Astrocyte of the hippocampus (primary cell): ENCODE measurements around the gene PLPPR2.
"Not testable (repeated sequence)": the region's sequence is repeated elsewhere in the genome, so short reads cannot be mapped to it uniquely, and the experiment has no call there.

ENCODE experiments used
- DNase-seq: peaks from one replicate; pipeline ENCODE4 v3.0.0; 2011; ENCODE audit warnings: low read depth, low spot score

Gene PLPPR2

DNA sequence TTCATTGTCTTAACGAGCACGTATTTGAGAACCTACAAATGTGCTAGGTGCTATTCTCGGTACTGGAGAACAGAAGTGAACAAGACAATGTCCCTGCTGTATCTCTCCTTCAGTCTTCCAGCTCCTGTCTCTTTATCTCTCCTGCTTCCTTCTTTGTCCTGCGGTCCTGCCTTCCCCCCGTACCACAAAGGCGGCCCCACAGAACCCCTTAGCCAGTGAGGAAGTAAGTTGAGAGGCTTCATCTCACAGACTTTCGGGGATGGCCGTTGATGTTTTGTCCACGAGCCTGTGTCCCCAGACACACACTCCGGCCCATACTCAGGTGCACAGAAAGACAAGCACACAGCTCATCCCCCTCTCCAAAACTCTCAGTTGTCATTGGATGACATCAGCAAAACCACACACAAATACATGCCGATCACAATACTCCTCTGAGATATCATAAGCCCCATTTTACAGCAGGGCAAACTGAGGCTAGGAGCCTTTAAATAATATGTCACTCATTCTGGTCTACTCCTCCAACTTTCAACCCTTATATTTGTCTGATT lies 18.7 kb downstream of the PLPPR2 start:
- no peak for DNase-seq

- peak; percentile 100 for DNase-seq
Observed at GRCh38 chr19:11374433-11375142, 19.4 kb downstream of the PLPPR2 start, which contains the start of gene SWSAP1. Gene SWSAP1, plus strand, starts transcription at chr19:11374666. Its CDS starts 15 bp downstream, at chr19:11374681.

DNA sequence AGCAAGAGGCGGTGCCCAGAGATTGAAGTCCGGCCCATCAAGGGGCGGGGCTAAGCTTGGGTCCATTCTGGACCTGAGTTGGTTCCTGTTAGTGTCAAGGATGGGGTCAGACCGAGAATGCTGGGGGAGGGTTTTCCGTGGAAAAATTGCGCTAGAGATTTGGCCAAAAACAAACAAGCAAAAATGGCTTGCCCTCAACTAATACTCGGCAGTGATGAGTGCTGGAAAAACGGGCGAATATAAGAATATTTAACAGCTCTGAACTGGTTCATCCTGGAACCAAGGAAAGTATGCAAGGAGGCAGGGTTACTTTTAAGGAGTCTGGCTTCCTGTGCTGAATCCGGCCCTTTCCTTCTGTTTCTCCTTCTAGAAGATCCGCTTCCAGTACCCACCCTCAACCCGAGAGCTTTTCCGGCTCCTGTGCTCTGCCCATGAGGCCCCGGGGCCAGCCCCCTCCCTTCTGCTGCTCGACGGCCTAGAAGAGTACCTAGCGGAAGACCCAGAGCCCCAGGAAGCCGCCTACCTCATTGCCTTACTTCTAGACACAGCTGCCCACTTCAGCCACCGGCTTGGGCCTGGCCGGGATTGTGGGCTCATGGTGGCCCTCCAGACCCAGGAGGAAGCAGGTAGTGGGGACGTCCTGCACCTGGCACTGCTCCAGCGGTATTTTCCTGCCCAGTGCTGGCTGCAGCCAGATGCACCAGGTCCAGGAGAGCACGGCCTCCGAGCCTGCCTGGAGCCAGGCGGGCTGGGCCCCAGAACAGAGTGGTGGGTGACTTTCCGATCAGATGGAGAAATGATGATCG lies 20.1 kb downstream of the PLPPR2 start:
- DNase-seq, result no peak

DNA sequence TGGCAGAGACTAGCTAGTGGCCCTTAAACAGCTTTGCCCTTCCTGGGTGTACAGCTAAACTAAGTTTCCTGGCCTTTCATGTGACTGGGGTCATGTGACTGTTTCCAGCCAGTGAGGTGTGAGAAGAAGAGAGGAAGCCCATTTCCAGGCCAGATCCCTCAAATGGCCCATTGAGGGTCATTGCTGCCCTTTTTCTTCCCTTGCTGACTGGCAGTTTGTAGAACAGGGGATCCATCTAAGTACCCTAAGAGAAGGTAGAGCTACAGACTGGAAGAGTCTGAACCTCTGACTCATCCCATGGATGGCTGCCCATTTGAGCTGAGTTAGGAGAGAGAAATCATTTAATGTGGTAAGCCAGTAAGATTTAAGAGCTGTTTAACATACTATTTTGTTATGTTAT lies 22.0 kb downstream of the PLPPR2 start:
- peak; percentile 90 for DNase-seq

DNA sequence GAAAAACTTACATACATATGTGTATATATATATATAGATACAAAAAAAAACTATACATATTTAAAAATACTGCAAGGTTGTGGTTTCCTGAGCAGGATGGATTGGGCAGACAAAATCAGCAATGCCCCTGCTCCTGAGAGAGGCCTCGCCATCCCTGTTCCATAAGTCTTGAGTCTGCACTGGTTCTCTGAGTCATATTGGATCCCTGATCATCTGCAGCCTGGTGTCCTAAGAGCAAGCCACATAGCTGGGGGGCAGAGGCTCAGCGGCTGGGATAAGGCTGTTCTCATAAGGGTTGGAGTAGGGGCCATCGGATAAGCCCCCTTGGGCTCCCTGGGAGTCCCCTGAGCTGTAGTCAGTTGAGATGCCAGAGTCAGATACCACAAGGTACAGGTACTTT lies 22.5 kb downstream of the PLPPR2 start:
- DNase-seq, result peak; percentile 16

DNA sequence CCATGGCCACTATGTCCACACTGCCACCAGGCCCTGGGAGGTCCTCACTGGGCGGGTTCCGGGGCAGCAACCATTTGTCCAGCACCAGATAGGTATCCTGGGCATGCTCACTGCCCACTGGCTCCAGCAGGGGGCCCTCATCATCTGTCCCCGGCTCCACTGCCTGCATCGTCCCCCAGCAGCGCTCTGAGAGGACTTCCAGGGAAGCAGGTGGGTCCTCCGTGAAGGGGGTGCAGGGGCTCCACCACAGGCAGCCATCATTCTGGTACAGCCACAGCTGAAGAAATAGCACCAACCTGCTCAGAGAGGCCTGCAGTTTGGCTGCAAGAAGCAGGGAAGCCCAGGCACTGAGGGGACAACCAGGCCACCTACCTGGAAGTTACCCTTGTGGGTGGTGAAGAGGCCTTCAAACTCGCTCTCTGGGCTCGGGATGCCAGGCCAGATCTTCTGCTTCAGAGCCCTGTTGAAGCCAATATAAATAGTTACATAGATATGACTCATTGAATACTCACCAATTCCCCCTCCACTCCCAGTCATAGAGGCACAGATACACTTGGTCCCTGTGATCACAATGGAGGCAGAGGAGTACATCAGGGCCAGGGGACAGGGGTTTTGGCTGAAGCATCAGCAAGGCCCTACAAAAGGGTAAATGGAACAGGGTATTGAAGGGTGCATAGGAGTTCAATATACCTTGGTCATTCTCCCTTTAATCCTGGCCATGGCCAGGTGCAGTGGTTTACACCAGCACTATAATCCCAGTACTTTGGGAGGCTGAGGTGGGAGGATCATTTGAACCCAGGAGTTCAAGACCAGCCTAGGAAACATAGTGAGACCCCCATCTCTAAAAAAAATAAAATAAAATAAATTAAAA lies 23.3 kb downstream of the PLPPR2 start:
- DNase-seq, result peak; percentile 60

GRCh38 chr19:11379269-11379845 lies 24.1 kb downstream of the PLPPR2 start:
- DNase-seq, result not testable (repeated sequence)

DNA sequence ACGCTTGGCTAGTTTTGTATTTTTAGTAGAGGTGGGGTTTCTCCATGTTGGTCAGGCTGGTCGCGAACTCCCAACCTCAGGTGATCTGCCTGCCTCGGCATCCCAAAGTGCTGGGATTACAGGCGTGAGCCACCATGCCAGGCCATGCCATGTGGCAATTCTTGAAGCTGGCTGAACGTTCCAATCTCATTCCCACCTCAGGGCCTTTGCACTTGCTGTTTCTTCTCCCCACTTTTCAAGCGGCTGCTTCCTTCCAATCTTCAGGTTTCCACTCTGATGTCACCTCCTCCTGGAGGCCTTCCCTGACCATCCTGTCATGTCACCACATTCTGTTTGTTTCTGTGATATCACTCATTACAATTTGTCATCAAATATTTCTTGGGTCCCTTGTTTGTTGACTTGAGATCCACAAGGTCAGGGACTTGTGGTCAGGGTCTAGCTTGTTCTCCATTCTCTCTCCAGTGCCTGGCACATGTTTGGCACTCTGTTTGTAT lies 24.7 kb downstream of the PLPPR2 start:
- DNase-seq, result no peak

DNA sequence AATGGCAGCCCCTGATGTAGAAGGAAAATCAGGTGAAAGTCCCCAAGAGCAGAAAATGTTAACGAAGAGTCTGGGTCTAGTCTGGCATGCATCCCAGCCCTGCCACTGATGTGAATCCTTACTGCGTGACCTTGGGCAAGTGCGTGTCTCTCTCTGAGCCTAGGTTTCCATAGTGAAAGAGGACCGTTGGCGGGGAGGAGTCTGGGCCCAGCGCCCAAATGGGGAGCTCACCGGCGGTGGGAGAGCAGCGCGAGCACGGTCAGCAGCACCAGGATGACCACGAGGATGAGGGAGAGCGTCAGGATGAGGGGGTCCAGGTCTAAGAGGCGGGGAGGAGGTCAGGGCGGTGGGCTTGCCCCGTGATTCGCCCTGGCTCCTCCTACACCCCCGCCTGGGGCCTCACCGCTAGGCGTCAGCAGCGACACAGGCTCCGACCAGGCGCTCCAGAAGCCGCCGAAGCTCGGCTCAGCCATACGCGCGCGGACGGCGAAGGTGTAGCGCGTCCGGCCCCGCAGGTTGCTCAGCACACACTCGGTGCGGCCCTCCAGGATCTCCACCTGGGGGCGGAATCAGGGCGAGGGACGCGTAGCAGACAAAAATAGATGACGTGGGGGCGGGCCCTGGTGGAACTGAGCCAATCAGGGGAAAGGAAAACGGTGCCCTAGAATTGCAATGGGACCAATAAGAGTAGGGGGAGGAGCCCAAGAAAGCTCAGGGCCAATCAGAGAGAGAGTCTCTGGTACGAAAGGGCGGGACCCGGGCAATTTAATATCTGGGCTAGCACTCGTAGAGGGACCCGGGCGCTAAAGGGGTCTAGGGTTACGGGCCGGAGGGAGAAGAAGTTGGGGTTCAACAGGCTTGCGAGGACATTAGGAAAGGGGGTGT lies 25.7 kb downstream of the PLPPR2 start:
- peak; percentile 96 for DNase-seq

- peak; percentile 28 for DNase-seq
Observed at GRCh38 chr19:11382898-11383705, 27.9 kb downstream of the PLPPR2 start.

GRCh38 chr19:11383706-11384048 lies 28.4 kb downstream of the PLPPR2 start:
- no peak for DNase-seq

DNA sequence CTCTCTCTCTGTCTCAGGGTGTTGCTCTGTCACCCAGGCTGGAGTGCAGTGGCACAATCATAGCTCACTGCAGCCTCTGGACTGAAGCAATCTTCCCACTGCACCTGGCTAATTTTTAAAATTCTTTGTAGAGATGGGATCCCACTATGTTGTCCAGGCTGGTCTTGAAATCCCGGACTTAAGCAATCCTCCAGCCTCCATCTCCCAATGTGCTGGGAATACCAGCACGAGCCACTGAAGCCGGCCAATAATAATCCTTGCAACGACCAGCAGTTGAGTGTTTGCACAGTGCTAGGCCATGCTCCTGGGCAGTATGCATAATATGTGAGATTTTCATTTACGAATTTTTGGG lies 29.5 kb downstream of the PLPPR2 start:
- DNase-seq, result no peak

GRCh38 chr19:11387162-11388034 lies 32.2 kb downstream of the PLPPR2 start:
- DNase-seq, result no peak

DNA sequence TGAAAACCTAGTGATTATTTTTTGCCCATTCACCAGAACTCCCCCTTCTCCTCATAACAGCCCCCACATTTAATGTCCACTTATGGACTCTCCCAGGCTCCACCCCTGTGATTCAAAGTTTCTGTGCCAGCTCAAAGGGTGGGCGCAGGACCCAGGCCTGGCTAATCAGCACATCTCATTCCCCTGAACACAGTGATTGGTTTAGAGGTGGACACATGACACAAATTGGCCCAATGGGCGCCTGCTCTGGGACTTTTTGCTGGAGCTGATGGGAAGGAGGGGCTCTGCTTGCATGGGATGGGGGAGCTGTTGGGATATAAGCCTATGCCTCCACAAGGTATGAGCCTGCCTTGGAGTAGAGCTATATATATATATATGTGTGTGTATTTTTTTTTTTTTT lies 35.1 kb downstream of the PLPPR2 start:
- no peak for DNase-seq

DNA sequence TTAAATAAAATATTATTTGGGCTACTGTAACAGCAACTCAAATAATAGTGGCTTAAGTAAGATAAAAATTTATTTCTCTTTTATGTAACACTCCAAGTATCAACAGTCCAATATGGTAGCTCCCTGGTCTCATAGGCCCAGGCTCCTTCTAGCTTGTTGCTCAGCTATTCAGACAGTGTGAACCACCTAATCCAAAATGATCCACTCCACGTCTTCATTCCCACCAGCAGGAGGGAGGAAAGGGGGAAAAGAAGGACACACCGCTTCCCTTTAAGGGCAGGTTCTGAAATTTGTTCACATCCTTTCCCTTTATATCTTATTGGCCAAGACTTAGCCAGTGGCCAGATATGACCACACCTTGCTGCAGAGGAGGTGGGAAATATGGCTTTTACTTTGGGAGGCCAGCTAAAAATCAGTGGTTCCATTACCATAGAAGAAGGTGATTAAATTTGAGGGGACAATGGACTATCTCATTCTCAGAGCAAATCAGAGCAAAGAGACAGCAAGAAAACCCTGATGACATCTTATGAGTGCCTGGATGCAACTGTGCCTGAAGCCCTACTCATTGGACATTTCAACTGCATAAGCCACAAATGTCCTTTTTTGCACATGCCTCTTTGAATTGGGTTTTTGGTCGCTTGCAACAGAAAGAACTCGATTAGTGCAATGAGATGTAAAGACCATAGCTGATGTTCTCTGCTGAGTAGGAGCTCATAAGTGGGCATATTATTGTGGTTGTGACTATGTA lies 35.9 kb downstream of the PLPPR2 start:
- DNase-seq, result no peak

DNA sequence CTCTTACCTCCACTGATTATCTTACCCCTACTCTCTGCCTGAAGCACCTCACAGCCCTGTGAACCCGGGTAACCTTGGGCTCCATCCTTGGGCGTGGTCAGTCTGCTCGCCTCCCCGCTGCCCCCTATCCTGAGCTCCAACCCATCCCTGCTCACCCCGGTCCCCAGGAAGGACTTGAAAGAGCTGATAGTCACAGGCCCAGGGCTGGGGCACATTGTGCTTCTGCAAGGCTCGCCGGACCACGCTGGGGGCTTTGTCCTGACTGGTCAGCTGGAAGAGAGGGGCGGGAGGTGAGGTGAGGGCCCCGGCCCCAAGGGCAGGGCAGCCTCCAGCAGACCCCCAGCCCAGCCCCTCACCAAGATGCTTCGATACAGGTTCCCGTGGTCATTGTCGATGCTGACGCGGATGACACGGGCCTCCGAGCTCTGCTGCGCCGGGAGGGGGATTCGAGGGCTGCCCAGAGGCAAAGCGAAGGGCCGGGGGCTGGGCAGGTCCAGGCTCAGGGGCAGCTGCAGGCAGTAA lies 41.9 kb downstream of the PLPPR2 start:
- no peak for DNase-seq

GRCh38 chr19:11399667-11400066 lies 44.4 kb downstream of the PLPPR2 start:
- DNase-seq, result no peak

GRCh38 chr19:11400798-11401197 lies 45.6 kb downstream of the PLPPR2 start:
- no peak for DNase-seq
